Kidney (tissue), 14 donors: Measurements from ENCODE around the gene TADA2B. TPM values are rescaled to one million over a fixed set of nuclear protein-coding genes. Genes with fewer than 3 reads are reported as not detected.

Experiments
- DNase-seq, 5 donors: peaks; one replicate each; pipeline ENCODE4 v3.0.0-alpha.2; 2013 to 2020
- FAIRE-seq: peaks from 2 replicates; lab custom pipeline; 2012; peaks lifted over from hg19 to GRCh38; lab: Jason Lieb, UNC
- H3K27ac ChIP-seq, 2 donors: one replicate each; pipeline ENCODE4 v1.7.0; 2013; ENCODE audit warnings: low read depth in 2 of 2, low read length in 2 of 2, inconsistent platforms in 1 of 2
- H3K27me3 ChIP-seq: one replicate; pipeline ENCODE4 v1.7.1; 2013; ENCODE audit warnings: low read length, inconsistent platforms; ENCODE audit not compliant: control insufficient read depth, insufficient read depth
- H3K36me3 ChIP-seq, 3 donors: one replicate each; pipeline versions ENCODE4 v1.7.0 to v1.7.1; 2013; ENCODE audit warnings: low read length in 3 of 3, control low read depth in 1 of 3, inconsistent platforms in 1 of 3; ENCODE audit not compliant: insufficient read depth in 3 of 3, control insufficient read depth in 2 of 3
- H3K4me1 ChIP-seq, 3 donors: one replicate each; pipeline versions ENCODE4 v1.7.0 to v1.7.1; 2013; ENCODE audit warnings: low read length in 3 of 3, inconsistent platforms in 1 of 3, low read depth in 1 of 3; ENCODE audit not compliant: control insufficient read depth in 2 of 3, insufficient read depth in 2 of 3
- H3K4me3 ChIP-seq, 3 donors: one replicate each; pipeline versions ENCODE4 v1.7.0 to v1.8.1; 2013; ENCODE audit warnings: low read length in 3 of 3, control low read depth in 1 of 3, inconsistent platforms in 1 of 3
- H3K9ac ChIP-seq, 3 donors: one replicate each; pipeline versions ENCODE4 v1.7.0 to v1.7.1; 2013; ENCODE audit warnings: low read length in 3 of 3, control low read depth in 1 of 3, inconsistent platforms in 1 of 3
- H3K9me3 ChIP-seq, 3 donors: one replicate each; pipeline versions ENCODE4 v1.7.0 to v1.7.1; 2013; ENCODE audit warnings: low read length in 3 of 3, control low read depth in 1 of 3, inconsistent platforms in 1 of 3; ENCODE audit not compliant: control insufficient read depth in 2 of 3, insufficient read depth in 1 of 3
- intact Hi-C: fragments of 100-400 bp; cut with DNase I; formaldehyde crosslinking; loops from one replicate; pipeline ENCODE4 v1.11.1; 2022
- polyA plus RNA-seq: library from polyadenylated mRNA; stranded (reverse); fragments of 350-450 nt; fragmentation: Illumina TruSeq; extraction: RNeasy Lipid Tissue Mini Kit (QIAGEN cat#74804); gene quantifications from one replicate; pipeline ENCODE4 v1.2.3, GENCODE V29; 2014; ENCODE audit warnings: low read depth, low replicate concordance; ENCODE audit not compliant: insufficient read depth
- total RNA-seq: library from RNA; stranded (reverse); fragmentation: NEBNext Ultra II Directional; extraction: Animal tissue kit (Norgen Biotek cat#: 25700); gene quantifications from one replicate; pipeline ENCODE4 v1.2.1, GENCODE V29; 2021
- TF ChIP-seq, protein P1 (sequence below): IDR thresholded peaks from 3 replicates; pipeline ENCODE4 v1.5.1; 2012; ENCODE audit warnings: mild to moderate bottlenecking, moderate library complexity, borderline replicate concordance; ENCODE audit not compliant: insufficient read depth; ENCODE audit errors: extremely low read depth
- donor health status: control.
- donor health status: control.
- donor health status: control.
- donor health status: control.
- donor health status: control.
- donor health status: DM: yes; HTN: yes; CAD: no.
- donor health status: Normal renal cell carcinoma (clear cell type).

TADA2B gene
- total and polyA plus RNA-seq, 2 donors from 2014 or later, result 14.2 to 30.5 TPM

DNA sequence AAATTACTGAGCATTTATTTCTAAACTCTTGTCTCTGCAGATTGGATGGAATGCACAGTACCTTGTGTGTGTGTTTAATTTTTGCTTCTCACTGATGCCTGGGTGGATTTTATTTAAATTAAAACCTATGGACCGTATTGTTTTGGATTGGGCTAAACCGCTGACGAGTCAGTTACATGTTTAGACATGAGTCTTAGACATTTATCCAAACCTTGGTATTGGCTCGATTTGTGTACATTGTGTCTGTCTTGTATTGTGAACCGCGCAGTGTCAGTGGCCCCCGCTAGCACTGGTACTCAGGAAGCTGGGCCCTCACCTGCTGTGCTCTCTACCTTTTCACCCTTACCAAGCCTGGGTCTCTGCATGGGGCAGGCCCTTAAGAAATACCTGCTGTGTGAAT lies 40.8 kb upstream of the TADA2B start:
- FAIRE-seq (no peak), DNase-seq (peak in 2 of 5 donors; percentile 7 to 29)
- Histone ChIP-seq H3K9me3 (no peaks in the 10 kb centered on the region), H3K4me1 (peaks cover 0 to 18% (median 10%) of the 10 kb centered on the region in 3 donors), H3K9ac (no peak overlapping the region), H3K36me3 (peaks cover 0 to 50% (median 28%) of the 10 kb centered on the region in 3 donors), H3K4me3 (no peak overlapping the region), H3K27ac (no peak overlapping the region), H3K27me3 (no peaks in the 10 kb centered on the region)
- intact Hi-C loops, result no loop called here
- TF ChIP-seq, protein P1, sequence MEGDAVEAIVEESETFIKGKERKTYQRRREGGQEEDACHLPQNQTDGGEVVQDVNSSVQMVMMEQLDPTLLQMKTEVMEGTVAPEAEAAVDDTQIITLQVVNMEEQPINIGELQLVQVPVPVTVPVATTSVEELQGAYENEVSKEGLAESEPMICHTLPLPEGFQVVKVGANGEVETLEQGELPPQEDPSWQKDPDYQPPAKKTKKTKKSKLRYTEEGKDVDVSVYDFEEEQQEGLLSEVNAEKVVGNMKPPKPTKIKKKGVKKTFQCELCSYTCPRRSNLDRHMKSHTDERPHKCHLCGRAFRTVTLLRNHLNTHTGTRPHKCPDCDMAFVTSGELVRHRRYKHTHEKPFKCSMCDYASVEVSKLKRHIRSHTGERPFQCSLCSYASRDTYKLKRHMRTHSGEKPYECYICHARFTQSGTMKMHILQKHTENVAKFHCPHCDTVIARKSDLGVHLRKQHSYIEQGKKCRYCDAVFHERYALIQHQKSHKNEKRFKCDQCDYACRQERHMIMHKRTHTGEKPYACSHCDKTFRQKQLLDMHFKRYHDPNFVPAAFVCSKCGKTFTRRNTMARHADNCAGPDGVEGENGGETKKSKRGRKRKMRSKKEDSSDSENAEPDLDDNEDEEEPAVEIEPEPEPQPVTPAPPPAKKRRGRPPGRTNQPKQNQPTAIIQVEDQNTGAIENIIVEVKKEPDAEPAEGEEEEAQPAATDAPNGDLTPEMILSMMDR, result no peak

- Histone ChIP-seq H3K9me3 (no peaks in the 10 kb centered on the region), H3K27me3 (no peaks in the 10 kb centered on the region), H3K4me3 (no peak overlapping the region), H3K27ac (no peak overlapping the region), H3K36me3 (peaks cover 0 to 50% (median 32%) of the 10 kb centered on the region in 3 donors), H3K9ac (no peak overlapping the region), H3K4me1 (peaks cover 0 to 18% (median 10%) of the 10 kb centered on the region in 3 donors)
- peak in 2 of 5 donors; percentile 13 to 23 for DNase-seq
- intact Hi-C loops, result no loop called here
- FAIRE-seq, result no peak
- TF ChIP-seq, protein P1, result no peak
These were observed 39.8 kb upstream of the TADA2B start for GRCh38 chr4:7003176-7003878.

DNA sequence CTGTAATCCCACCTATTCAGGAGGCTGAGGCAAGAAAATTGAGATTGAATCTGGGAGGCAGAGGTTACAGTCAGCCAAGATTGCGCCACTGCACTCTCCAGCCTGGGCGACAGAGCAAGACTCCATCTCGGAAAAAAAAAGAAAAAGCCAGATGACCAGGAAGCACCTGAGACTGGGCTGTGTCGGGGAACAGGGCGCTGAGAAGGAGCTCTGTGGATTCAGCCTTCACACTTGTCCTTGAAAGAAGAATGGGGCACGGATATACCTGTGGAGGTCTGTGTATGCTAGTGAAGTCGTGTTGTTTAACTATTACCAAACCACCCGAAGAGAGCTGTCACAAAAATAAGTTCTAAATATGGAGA lies 39.3 kb upstream of the TADA2B start:
- H3K36me3 ChIP-seq, result peaks cover 0 to 52% (median 32%) of the 10 kb centered on the region in 3 donors
- H3K4me3 ChIP-seq, result no peak overlapping the region
- no peak for FAIRE-seq

More for the DNA sequence above, 39.3 kb upstream of the TADA2B start:
- H3K27me3 ChIP-seq, result no peaks in the 10 kb centered on the region
- no peak overlapping the region for H3K27ac ChIP-seq
- no peak overlapping the region for H3K9ac ChIP-seq
- no peaks in the 10 kb centered on the region for H3K9me3 ChIP-seq
- H3K4me1 ChIP-seq, result peaks cover 0 to 18% (median 10%) of the 10 kb centered on the region in 3 donors
- peak in 1 of 5 donors; percentile 8 for DNase-seq
- TF ChIP-seq, protein P1, result no peak
- intact Hi-C loops, result no loop called here
